ENCODE measurements around the gene ETV4.

- TF ChIP-seq CTCF (IDR thresholded peaks at IDR 0.05) = no peak
- TF ChIP-seq POLR2A (IDR thresholded peaks at IDR 0.05) = no peak
Measured at GRCh38 chr17:43558805-43559160, 12.6 kb upstream of the ETV4 start.
